Left lung (tissue), 10 donors: Measurements from ENCODE around the gene ZC3H12A. TPM values are rescaled to one million over a fixed set of nuclear protein-coding genes. Genes with fewer than 3 reads are reported as not detected.
"Not testable (repeated sequence)": the region's sequence is repeated elsewhere in the genome, so short reads cannot be mapped to it uniquely, and the experiment has no call there.

ENCODE experiments used
- ATAC-seq: fragments of 200-7000 bp; cut with Tn5 transposase; one replicate; pipeline ENCODE4 v1.9.1; 2020; ENCODE audit warnings: moderate library complexity
- DNase-seq, 4 donors: peaks; one replicate each; pipeline ENCODE4 v3.0.0-alpha.2; 2013 to 2020
- H3K27ac ChIP-seq, 2 donors: fragments of 200-600 bp; sonication (generic) in 1 of 2; one replicate each; pipeline versions ENCODE4 v1.5.0 to v1.8.0; 2020 to 2021
- H3K27me3 ChIP-seq, 2 donors: fragments of 200-600 bp; sonication (generic) in 1 of 2; one replicate each; pipeline versions ENCODE4 v1.5.0 to v1.8.0; 2020 to 2021
- H3K36me3 ChIP-seq, 2 donors: fragments of 200-600 bp; sonication (generic) in 1 of 2; one replicate each; pipeline versions ENCODE4 v1.5.0 to v1.8.0; 2020 to 2021
- H3K4me1 ChIP-seq, 2 donors: fragments of 200-600 bp; one replicate each; pipeline ENCODE4 v1.8.0; 2021
- H3K4me3 ChIP-seq, 2 donors: fragments of 200-600 bp; sonication (generic) in 1 of 2; one replicate each; pipeline versions ENCODE4 v1.5.0 to v1.8.0; 2020 to 2021; ENCODE audit warnings: mild to moderate bottlenecking in 1 of 2
- H3K9me3 ChIP-seq, 2 donors: fragments of 200-600 bp; sonication (generic) in 1 of 2; one replicate each; pipeline versions ENCODE4 v1.5.0 to v1.8.0; 2020 to 2021
- intact Hi-C, 2 donors: fragments of 100-400 bp; cut with DNase I; formaldehyde crosslinking; loops; one replicate each; pipeline versions ENCODE4 v1.11.2 to v1.14.2; 2022
- polyA plus RNA-seq, 6 donors: library from polyadenylated mRNA; unstranded; fragments of 120-200 nt; gene quantifications; one replicate each; pipeline ENCODE4 v1.2.1, GENCODE V29; 2013; ENCODE audit not compliant: insufficient read length in 6 of 6
- total RNA-seq, 2 donors: library from RNA; stranded (reverse); fragmentation: NEBNext Ultra II Directional; extraction: Animal tissue kit (Norgen Biotek cat#: 25700); gene quantifications; one replicate each; pipeline ENCODE4 v1.2.1, GENCODE V29; 2021
- TF ChIP-seq, protein P1 (sequence below), 2 donors: fragments of 200-600 bp; sonication (generic) in 1 of 2; IDR thresholded peaks; one replicate each; pipeline versions ENCODE4 v1.5.0 to v1.8.0; 2021; ENCODE audit warnings: antibody characterized with exemption in 2 of 2
- donor health status: DM: no; HTN: yes; CAD: no.
- donor health status: DM: no; HTN: no; CAD: no.

Gene ZC3H12A
- total and polyA plus RNA-seq, 8 donors = 1.1 to 28.0 (median 2.3) TPM

DNA sequence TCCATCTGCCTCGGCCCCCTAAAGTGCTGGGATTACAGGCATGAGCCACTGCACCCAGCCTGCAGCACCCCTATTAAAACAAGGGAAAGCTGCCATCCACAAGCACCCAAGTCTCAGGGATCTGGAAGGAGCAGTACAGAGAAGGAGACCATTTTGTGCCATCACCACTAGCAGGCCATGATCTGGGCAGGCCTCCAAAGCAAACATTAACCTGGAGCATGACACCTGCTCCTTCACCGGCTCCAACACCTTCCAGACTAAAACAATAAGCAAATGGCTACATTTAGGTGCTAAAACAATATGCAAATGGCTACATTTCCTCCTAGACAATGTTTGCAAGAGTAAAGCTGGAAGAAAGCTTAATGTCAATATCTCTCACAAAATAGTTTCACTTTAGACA, 23.5 kb downstream of the ZC3H12A start:
- H3K27ac ChIP-seq = no peak overlapping the region
- H3K36me3 ChIP-seq = peaks cover 0 to 69% of the 10 kb centered on the region in 2 donors
- DNase-seq (peak in 1 of 4 donors; percentile 32), ATAC-seq (peak; percentile 72)
- no peaks in the 10 kb centered on the region for H3K27me3 ChIP-seq
- TF ChIP-seq, protein P1, sequence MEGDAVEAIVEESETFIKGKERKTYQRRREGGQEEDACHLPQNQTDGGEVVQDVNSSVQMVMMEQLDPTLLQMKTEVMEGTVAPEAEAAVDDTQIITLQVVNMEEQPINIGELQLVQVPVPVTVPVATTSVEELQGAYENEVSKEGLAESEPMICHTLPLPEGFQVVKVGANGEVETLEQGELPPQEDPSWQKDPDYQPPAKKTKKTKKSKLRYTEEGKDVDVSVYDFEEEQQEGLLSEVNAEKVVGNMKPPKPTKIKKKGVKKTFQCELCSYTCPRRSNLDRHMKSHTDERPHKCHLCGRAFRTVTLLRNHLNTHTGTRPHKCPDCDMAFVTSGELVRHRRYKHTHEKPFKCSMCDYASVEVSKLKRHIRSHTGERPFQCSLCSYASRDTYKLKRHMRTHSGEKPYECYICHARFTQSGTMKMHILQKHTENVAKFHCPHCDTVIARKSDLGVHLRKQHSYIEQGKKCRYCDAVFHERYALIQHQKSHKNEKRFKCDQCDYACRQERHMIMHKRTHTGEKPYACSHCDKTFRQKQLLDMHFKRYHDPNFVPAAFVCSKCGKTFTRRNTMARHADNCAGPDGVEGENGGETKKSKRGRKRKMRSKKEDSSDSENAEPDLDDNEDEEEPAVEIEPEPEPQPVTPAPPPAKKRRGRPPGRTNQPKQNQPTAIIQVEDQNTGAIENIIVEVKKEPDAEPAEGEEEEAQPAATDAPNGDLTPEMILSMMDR (IDR thresholded peaks at IDR 0.05) = no peak
- no peaks in the 10 kb centered on the region for H3K9me3 ChIP-seq
- intact Hi-C loops = no loop called here
- H3K4me3 ChIP-seq = no peak overlapping the region
- peaks cover 0 to 3% of the 10 kb centered on the region in 2 donors for H3K4me1 ChIP-seq

DNA sequence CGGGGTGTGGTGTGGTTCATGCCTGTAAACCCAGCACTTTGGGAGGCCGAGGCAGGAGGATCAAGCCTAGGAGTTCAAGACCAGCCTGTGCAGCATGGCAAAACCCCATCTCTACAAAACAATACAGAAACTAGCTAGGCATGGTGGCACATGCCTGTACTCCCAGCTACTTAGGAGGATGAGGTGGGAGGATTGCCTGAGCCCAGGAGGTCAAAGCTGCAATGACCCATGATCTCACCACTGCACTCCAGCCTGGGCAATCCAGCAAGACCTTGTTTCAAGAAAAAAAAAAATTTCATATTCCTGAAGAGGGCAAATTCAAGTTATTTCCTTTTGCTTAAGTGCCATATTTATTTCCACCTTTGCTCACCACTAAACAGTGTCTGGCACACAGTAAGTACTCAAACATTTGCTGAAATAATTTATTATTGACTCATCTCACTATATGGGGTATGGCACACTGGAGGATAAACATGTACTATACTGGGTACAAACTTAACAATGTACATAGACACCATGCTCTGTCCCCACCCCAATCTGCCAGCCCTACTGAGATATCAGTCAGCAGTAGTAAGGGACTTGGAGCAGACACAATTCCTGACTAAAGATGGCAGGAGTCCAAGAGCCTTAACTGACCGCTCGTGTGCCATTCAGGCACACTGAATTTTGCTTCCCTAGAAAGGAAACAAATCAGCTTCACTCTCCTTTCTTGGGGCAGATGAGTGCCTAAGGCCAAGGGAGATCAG, 24.7 kb downstream of the ZC3H12A start:
- DNase-seq (no peak), ATAC-seq (peak; percentile 72)
- intact Hi-C loops = no loop called here
- no peaks in the 10 kb centered on the region for H3K27me3 ChIP-seq
- peak overlapping the region in 1 of 2 donors; percentile 19 for H3K27ac ChIP-seq
- peaks cover 0 to 65% of the 10 kb centered on the region in 2 donors for H3K36me3 ChIP-seq
- TF ChIP-seq, protein P1 (IDR thresholded peaks at IDR 0.05) = no peak
- H3K4me1 ChIP-seq = peaks cover 0 to 3% of the 10 kb centered on the region in 2 donors
- no peaks in the 10 kb centered on the region for H3K9me3 ChIP-seq
- H3K4me3 ChIP-seq = no peak overlapping the region

DNA sequence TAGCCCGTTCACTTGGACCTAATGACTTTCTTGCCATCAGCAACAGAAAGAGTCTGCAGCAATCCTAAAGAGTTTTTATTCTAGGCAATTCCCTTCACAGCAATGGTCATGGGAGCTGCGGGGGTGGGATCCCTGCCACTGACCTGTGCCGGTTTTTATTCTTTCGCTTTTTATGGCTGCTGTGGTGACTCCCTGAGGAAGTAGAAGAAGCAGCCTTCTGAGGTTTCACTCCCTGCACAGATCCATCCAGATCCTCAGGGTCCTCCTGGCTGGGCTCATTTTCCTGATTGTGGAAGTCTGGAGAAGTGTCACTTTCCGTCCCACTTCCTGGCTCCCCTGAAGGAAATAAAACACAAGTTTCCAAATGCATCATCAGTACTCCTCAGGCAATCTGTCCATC, 27.3 kb downstream of the ZC3H12A start:
- ATAC-seq = no peak
- no peak overlapping the region for H3K4me3 ChIP-seq
- peaks cover 0 to 72% of the 10 kb centered on the region in 2 donors for H3K36me3 ChIP-seq
- no peak overlapping the region for H3K27ac ChIP-seq
- intact Hi-C loops = no loop called here
- peaks cover 0 to 3% of the 10 kb centered on the region in 2 donors for H3K4me1 ChIP-seq
- H3K27me3 ChIP-seq = no peaks in the 10 kb centered on the region
- no peak for DNase-seq
- TF ChIP-seq, protein P1 (IDR thresholded peaks at IDR 0.05) = no peak
- H3K9me3 ChIP-seq = no peaks in the 10 kb centered on the region

DNA sequence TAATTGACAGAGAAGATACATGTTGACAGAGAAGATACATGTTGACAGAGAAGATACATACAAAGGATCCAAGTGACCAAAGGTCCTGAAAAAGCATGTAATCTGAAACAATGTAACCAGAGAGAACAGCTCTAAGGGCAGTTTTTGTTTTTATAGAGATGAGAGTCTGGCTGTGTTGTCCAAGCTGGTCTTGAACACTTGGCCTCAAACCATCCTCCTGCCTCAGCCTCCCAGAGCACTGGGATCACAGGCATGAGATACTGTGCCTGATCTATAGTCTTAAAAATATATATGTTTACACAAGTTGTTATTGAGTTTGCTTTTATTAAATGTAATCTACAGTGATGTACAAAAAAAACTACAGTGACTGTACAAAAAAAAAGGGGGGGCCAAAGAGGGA, 27.7 kb downstream of the ZC3H12A start:
- no peak for DNase-seq
- no peak for ATAC-seq
- TF ChIP-seq, protein P1 (IDR thresholded peaks at IDR 0.05) = no peak
- Histone ChIP-seq H3K4me1 (peaks cover 0 to 3% of the 10 kb centered on the region in 2 donors), H3K4me3 (no peak overlapping the region), H3K9me3 (no peaks in the 10 kb centered on the region), H3K36me3 (peaks cover 0 to 77% of the 10 kb centered on the region in 2 donors), H3K27me3 (no peaks in the 10 kb centered on the region), H3K27ac (no peak overlapping the region)
- intact Hi-C loops = no loop called here

DNA sequence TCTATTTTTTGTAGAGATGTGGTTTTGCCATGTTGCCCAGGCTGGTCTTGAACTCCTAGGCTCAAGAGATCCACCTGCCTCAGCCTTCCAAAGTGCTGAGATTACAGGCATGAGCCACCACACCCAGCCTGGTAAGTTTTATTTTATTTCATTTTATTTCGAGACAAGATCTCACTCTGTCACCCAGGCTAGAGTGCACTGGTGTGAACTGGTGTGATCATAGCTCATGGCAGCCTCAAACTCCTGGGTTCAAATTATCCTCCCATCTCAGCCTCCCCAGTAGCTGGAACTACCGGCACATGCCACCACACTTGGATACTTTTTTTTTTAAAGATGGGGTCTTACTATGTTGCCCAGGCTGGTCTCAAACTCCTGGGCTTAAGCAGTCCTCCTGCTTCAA, 28.4 kb downstream of the ZC3H12A start:
- H3K4me3 ChIP-seq, H3K27me3 ChIP-seq, intact Hi-C loops, H3K9me3 ChIP-seq, ATAC-seq, H3K4me1 ChIP-seq, H3K27ac ChIP-seq, DNase-seq: not testable (repeated sequence)
- H3K36me3 ChIP-seq = peaks cover 0 to 80% of the 10 kb centered on the region in 2 donors
